ENCODE results near the gene BACH2.

The BACH2 gene

DNA sequence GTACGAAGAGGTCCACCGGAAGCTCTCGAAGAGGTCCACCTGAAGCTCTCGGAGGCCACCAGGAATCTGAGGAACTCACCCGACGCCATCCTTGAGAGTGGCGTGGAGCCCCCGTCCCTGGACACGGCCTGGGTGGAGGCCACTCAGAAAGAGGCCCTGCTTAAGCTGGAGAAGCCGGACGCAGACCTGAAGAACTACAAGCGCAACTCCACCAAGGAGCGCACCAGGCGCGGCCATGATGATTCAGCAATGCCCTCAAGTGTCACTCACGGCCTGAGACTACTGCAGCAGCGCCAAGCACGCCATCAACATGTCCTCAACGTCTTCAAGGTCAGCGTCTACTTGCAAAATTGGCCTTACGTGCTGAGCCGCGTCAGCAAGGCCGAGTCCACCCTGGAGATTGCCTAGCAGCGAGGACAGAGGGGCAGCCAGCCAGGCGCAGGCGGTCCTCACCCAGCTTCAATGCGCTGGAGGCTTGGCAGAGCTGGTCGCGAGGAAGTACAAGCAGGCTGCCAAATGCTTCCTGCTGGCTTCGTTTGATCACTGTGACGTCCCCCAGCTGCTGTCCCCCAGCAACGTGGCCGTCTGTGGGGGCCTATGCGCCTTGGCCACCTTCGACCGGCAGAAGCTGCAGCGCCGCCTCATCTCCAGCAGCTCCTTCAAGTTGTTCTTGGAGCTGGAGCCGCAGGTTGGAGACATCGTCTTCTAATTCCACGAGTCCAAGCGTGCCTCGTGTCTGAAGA lies 410.1 kb downstream of the BACH2 start:
- no peaks in the 10 kb centered on the region for H3K9me3 Mint-ChIP-seq
- H3K4me1 Mint-ChIP-seq (ENCODE audit: low read depth): no peaks in the 10 kb centered on the region
- H3K36me3 Mint-ChIP-seq (ENCODE audit: low read depth): no peaks in the 10 kb centered on the region
- peaks cover 41% of the 10 kb centered on the region for H3K27me3 Mint-ChIP-seq
- no peak overlapping the region for H3K27ac Mint-ChIP-seq
- H3K4me3 Mint-ChIP-seq: no peak overlapping the region
- intact Hi-C loops (cut with micrococcal nuclease): no loop called here
